Measurements from ENCODE around the gene HSPB8.

The HSPB8 gene

GRCh38 chr12:119159844-119160243, 18.9 kb upstream of the HSPB8 start:
- Histone ChIP-seq H3K23ac (ENCODE audit: low read length) (no peak overlapping the region), H2BK12ac (ENCODE audit: low read length) (no peak overlapping the region), H3K4me2 (ENCODE audit: low read length) (no peak overlapping the region), H3K14ac (ENCODE audit: low read length) (no peak overlapping the region), H2AK5ac (ENCODE audit: low read length) (no peak overlapping the region), H3K9ac (ENCODE audit: low read length) (no peak overlapping the region), H3K27ac (ENCODE audit: low read depth, low read length) (no peak overlapping the region), H3K79me1 (ENCODE audit: low read length) (no peaks in the 10 kb centered on the region), H4K12ac (ENCODE audit: low read depth, low read length) (no peak overlapping the region), H3K36me3 (ENCODE audit: control insufficient read depth in 1 of 2, insufficient read depth in 2 of 2, low read length in 2 of 2) (no peaks in the 10 kb centered on the region), H3K9me3 (ENCODE audit: insufficient read depth, low read depth, low read length) (no peaks in the 10 kb centered on the region), H4K91ac (ENCODE audit: low read depth, low read length) (no peak overlapping the region), H3K4me1 (ENCODE audit: control insufficient read depth in 1 of 2, insufficient read depth in 2 of 2, low read length in 2 of 2) (peaks cover 2 to 3% of the 10 kb centered on the region in 2 experiments), H2BK5ac (ENCODE audit: low read depth, low read length, poor library complexity) (no peak overlapping the region), H3K4me3 (ENCODE audit: low read depth, low read length) (no peak overlapping the region), H2BK120ac (ENCODE audit: insufficient read depth, low read length, poor library complexity) (no peak overlapping the region), H3K18ac (ENCODE audit: low read length) (no peak overlapping the region), H3K79me2 (ENCODE audit: control insufficient read depth, insufficient read depth, low read length, poor library complexity) (no peaks in the 10 kb centered on the region), H3K27me3 (ENCODE audit: insufficient read depth, low read length) (no peaks in the 10 kb centered on the region), H3K4ac (ENCODE audit: low read depth, low read length) (no peak overlapping the region), H2AFZ (ENCODE audit: insufficient read depth, low read length, poor library complexity) (no peak overlapping the region), H4K8ac (ENCODE audit: low read depth, low read length) (no peak overlapping the region)
- no CpG with 5 or more reads among the region's 2 CpGs for WGBS (ENCODE audit: extremely low coverage, insufficient coverage, insufficient read length)
- DNase-seq, result no peak

- Histone ChIP-seq H3K27ac (ENCODE audit: low read depth, low read length) (no peak overlapping the region), H4K91ac (ENCODE audit: low read depth, low read length) (peak overlapping the region; percentile 57), H3K9me3 (ENCODE audit: insufficient read depth, low read depth, low read length) (no peaks in the 10 kb centered on the region), H3K9ac (ENCODE audit: low read length) (no peak overlapping the region), H3K18ac (ENCODE audit: low read length) (no peak overlapping the region), H2BK5ac (ENCODE audit: low read depth, low read length, poor library complexity) (peak overlapping the region; percentile 59), H3K4me1 (ENCODE audit: control insufficient read depth in 1 of 2, insufficient read depth in 2 of 2, low read length in 2 of 2) (peaks cover 26% of the 10 kb centered on the region in 2 experiments), H2AK5ac (ENCODE audit: low read length) (peak overlapping the region; percentile 53), H3K4me3 (ENCODE audit: low read depth, low read length) (no peak overlapping the region), H4K12ac (ENCODE audit: low read depth, low read length) (no peak overlapping the region), H2BK120ac (ENCODE audit: insufficient read depth, low read length, poor library complexity) (peak overlapping the region; percentile 82), H3K14ac (ENCODE audit: low read length) (peak overlapping the region; percentile 54), H3K36me3 (ENCODE audit: control insufficient read depth in 1 of 2, insufficient read depth in 2 of 2, low read length in 2 of 2) (no peaks in the 10 kb centered on the region), H3K79me1 (ENCODE audit: low read length) (peaks cover 28% of the 10 kb centered on the region), H4K8ac (ENCODE audit: low read depth, low read length) (peak overlapping the region; percentile 7), H3K27me3 (ENCODE audit: insufficient read depth, low read length) (no peaks in the 10 kb centered on the region), H3K79me2 (ENCODE audit: control insufficient read depth, insufficient read depth, low read length, poor library complexity) (peaks cover 4% of the 10 kb centered on the region), H2AFZ (ENCODE audit: insufficient read depth, low read length, poor library complexity) (no peak overlapping the region), H3K4ac (ENCODE audit: low read depth, low read length) (no peak overlapping the region), H3K23ac (ENCODE audit: low read length) (no peak overlapping the region), H3K4me2 (ENCODE audit: low read length) (no peak overlapping the region), H2BK12ac (ENCODE audit: low read length) (peak overlapping the region; percentile 88)
- WGBS (ENCODE audit: extremely low coverage, insufficient coverage, insufficient read length), result no CpG with 5 or more reads among the region's 3 CpGs
- peak; percentile 48 to 91 for DNase-seq
These were observed 10.8 kb upstream of the HSPB8 start for GRCh38 chr12:119167902-119168301.

DNA sequence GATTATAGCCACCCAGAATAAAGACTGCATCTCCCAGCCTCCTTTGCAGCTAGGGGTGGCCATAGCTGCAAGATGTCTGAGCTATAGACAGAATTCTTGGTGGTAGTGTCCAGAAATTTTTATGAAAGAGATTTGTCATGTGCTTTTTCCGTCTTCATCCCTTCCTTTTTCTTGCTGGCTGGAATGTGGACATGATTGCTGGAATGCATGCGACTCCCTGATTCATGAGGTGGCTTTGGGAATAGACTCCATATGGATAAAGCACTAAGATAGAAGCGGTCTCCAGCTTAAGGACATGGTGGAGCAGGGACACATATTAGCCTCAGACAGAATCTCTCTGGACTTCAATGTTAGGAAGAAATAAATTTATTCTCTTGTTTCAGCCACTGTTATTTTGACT, 10.0 kb upstream of the HSPB8 start:
- H3K14ac ChIP-seq (ENCODE audit: low read length), result no peak overlapping the region
- no CpG with 5 or more reads among the region's 3 CpGs for WGBS (ENCODE audit: extremely low coverage, insufficient coverage, insufficient read length)
- H2BK12ac ChIP-seq (ENCODE audit: low read length), result peak overlapping the region; percentile 62
- H3K23ac ChIP-seq (ENCODE audit: low read length), result no peak overlapping the region
- no peak overlapping the region for H3K9ac ChIP-seq (ENCODE audit: low read length)
- H3K79me1 ChIP-seq (ENCODE audit: low read length), result peaks cover 31% of the 10 kb centered on the region
- no peak overlapping the region for H2AFZ ChIP-seq (ENCODE audit: insufficient read depth, low read length, poor library complexity)
- peak in 1 of 2 donors; percentile 58 for DNase-seq
- peaks cover 26 to 30% of the 10 kb centered on the region in 2 experiments for H3K4me1 ChIP-seq (ENCODE audit: control insufficient read depth in 1 of 2, insufficient read depth in 2 of 2, low read length in 2 of 2)
- H4K8ac ChIP-seq (ENCODE audit: low read depth, low read length), result no peak overlapping the region
- peaks cover 4% of the 10 kb centered on the region for H3K79me2 ChIP-seq (ENCODE audit: control insufficient read depth, insufficient read depth, low read length, poor library complexity)
- no peaks in the 10 kb centered on the region for H3K27me3 ChIP-seq (ENCODE audit: insufficient read depth, low read length)
- H3K4me2 ChIP-seq (ENCODE audit: low read length), result no peak overlapping the region
- H2BK5ac ChIP-seq (ENCODE audit: low read depth, low read length, poor library complexity), result peak overlapping the region; percentile 81
- no peaks in the 10 kb centered on the region for H3K36me3 ChIP-seq (ENCODE audit: control insufficient read depth in 1 of 2, insufficient read depth in 2 of 2, low read length in 2 of 2)
- no peak overlapping the region for H3K4ac ChIP-seq (ENCODE audit: low read depth, low read length)
- no peak overlapping the region for H3K18ac ChIP-seq (ENCODE audit: low read length)
- no peak overlapping the region for H2AK5ac ChIP-seq (ENCODE audit: low read length)
- H2BK120ac ChIP-seq (ENCODE audit: insufficient read depth, low read length, poor library complexity), result peak overlapping the region; percentile 82
- H3K9me3 ChIP-seq (ENCODE audit: insufficient read depth, low read depth, low read length), result no peaks in the 10 kb centered on the region
- H3K4me3 ChIP-seq (ENCODE audit: low read depth, low read length), result no peak overlapping the region
- H4K91ac ChIP-seq (ENCODE audit: low read depth, low read length), result peak overlapping the region; percentile 29
- H4K12ac ChIP-seq (ENCODE audit: low read depth, low read length), result no peak overlapping the region
- peak overlapping the region; percentile 51 for H3K27ac ChIP-seq (ENCODE audit: low read depth, low read length)

GRCh38 chr12:119169150-119169549, 9.6 kb upstream of the HSPB8 start:
- Histone ChIP-seq H3K14ac (ENCODE audit: low read length) (no peak overlapping the region), H3K27me3 (ENCODE audit: insufficient read depth, low read length) (no peaks in the 10 kb centered on the region), H2BK12ac (ENCODE audit: low read length) (no peak overlapping the region), H3K4me3 (ENCODE audit: low read depth, low read length) (no peak overlapping the region), H4K8ac (ENCODE audit: low read depth, low read length) (peak overlapping the region; percentile 35), H3K4me2 (ENCODE audit: low read length) (peak overlapping the region; percentile 26), H3K36me3 (ENCODE audit: control insufficient read depth in 1 of 2, insufficient read depth in 2 of 2, low read length in 2 of 2) (no peaks in the 10 kb centered on the region), H4K12ac (ENCODE audit: low read depth, low read length) (no peak overlapping the region), H3K18ac (ENCODE audit: low read length) (no peak overlapping the region), H3K79me1 (ENCODE audit: low read length) (peaks cover 31% of the 10 kb centered on the region), H3K27ac (ENCODE audit: low read depth, low read length) (peak overlapping the region; percentile 51), H3K4ac (ENCODE audit: low read depth, low read length) (no peak overlapping the region), H3K4me1 (ENCODE audit: control insufficient read depth in 1 of 2, insufficient read depth in 2 of 2, low read length in 2 of 2) (peaks cover 26 to 30% of the 10 kb centered on the region in 2 experiments), H2AK5ac (ENCODE audit: low read length) (no peak overlapping the region), H3K79me2 (ENCODE audit: control insufficient read depth, insufficient read depth, low read length, poor library complexity) (peaks cover 4% of the 10 kb centered on the region), H2BK120ac (ENCODE audit: insufficient read depth, low read length, poor library complexity) (no peak overlapping the region), H3K9me3 (ENCODE audit: insufficient read depth, low read depth, low read length) (no peaks in the 10 kb centered on the region), H3K23ac (ENCODE audit: low read length) (no peak overlapping the region), H2AFZ (ENCODE audit: insufficient read depth, low read length, poor library complexity) (no peak overlapping the region), H3K9ac (ENCODE audit: low read length) (no peak overlapping the region), H2BK5ac (ENCODE audit: low read depth, low read length, poor library complexity) (no peak overlapping the region), H4K91ac (ENCODE audit: low read depth, low read length) (no peak overlapping the region)
- peak; percentile 81 to 88 for DNase-seq
- no CpG with 5 or more reads among the region's 2 CpGs for WGBS (ENCODE audit: extremely low coverage, insufficient coverage, insufficient read length)
